H1 (cell line): ENCODE measurements around the gene KCNJ18. TPM values are rescaled to one million over a fixed set of nuclear protein-coding genes. Genes with fewer than 3 reads are reported as not detected.

Experiments used
- ASH2L ChIP-seq: fragments of 200-600, 300-600 bp; sonication (generic); IDR thresholded peaks from one replicate; pipeline ENCODE4 v1.7.1; 2017; ENCODE audit warnings: low read length
- BCL11A ChIP-seq, 2 experiments: IDR thresholded peaks; one replicate each; pipeline ENCODE4 v1.6.1; 2011; ENCODE audit warnings: low read depth in 2 of 2, low read length in 2 of 2, mild to moderate bottlenecking in 2 of 2
- CTBP2 ChIP-seq: IDR thresholded peaks from 2 replicates; pipeline ENCODE4 v1.7.0; 2011; ENCODE audit warnings: borderline replicate concordance, mild to moderate bottlenecking, moderate library complexity, mixed read lengths, low read length; ENCODE audit not compliant: insufficient read depth, insufficient read length
- EP300 ChIP-seq, 2 experiments: IDR thresholded peaks; 1 replicate in 1 of 2; 2 replicates in 1 of 2; pipeline ENCODE4 v1.6.1; 2011 to 2012; ENCODE audit warnings: low read depth in 2 of 2, low read length in 2 of 2, mild to moderate bottlenecking in 2 of 2, borderline replicate concordance in 1 of 2, inconsistent platforms in 1 of 2, moderate library complexity in 1 of 2
- JUN ChIP-seq: IDR thresholded peaks from 2 replicates; pipeline ENCODE4 v1.6.1; 2011; ENCODE audit warnings: low read depth, mild to moderate bottlenecking, improper control_type of control experiment, low read length
- POLR2AphosphoS5 ChIP-seq: IDR thresholded peaks from 2 replicates; pipeline ENCODE4 v1.6.1; 2011; ENCODE audit warnings: low read depth, low read length
- polyA plus RNA-seq, 7 experiments: library from polyadenylated mRNA; depleted of rRNA in 3 of 7; stranded (reverse) in 5 of 7; unstranded in 2 of 7; fragments of >200 nt in 5 of 7; fragments of 200-250 nt in 2 of 7; gene quantifications; 1 replicate in 5 of 7; 2 replicates in 1 of 7; 4 replicates in 1 of 7; pipeline versions ENCODE4 v1.2.1 to v1.2.3, GENCODE V29; 2011 to 2013; ENCODE audit warnings: missing spikeins in 2 of 7, mixed read lengths in 2 of 7
- total RNA-seq: library from RNA; stranded (reverse); fragmentation: NEBNext Ultra II Directional; extraction: Animal tissue kit (Norgen Biotek cat#: 25700); gene quantifications from 2 replicates; pipeline ENCODE4 v1.2.1, GENCODE V29; 2021

KCNJ18 gene
- total and polyA plus RNA-seq, 2 of the 8 experiments (the other 6 are each of a cell fraction or from before 2014, with no cell fraction given) = not detected

DNA sequence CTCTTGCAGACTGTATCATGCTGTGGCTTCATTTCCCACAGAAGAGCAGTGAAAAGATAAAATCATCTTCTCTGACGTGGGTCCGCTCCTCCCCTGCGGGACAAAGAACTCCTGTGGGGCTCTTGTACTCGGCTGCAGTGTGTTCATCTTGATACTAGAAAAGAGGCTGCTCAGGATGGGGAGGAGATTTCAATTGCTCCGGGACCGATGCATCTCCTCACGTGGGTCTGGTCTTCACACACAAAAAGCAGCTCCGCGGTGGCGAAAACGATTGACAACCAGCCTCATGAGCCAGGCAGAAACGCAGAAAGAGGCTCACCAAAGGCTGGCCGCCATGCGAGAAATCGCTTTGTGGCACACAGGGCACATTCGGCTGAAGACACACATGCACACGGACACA is 14.4 kb upstream of the KCNJ18 start (continued):
- TF ChIP-seq JUN = no peak
- TF ChIP-seq ASH2L = no peak
- TF ChIP-seq EP300 (IDR thresholded peaks at IDR 0.05; ENCODE audit: borderline replicate concordance in 1 of 2, low read depth in 2 of 2, low read length in 2 of 2) = no peak
- no peak for TF ChIP-seq POLR2AphosphoS5
- TF ChIP-seq BCL11A (IDR thresholded peaks at IDR 0.05; ENCODE audit: low read depth in 2 of 2, low read length in 2 of 2) = no peak
- TF ChIP-seq CTBP2 = no peak
